Measurements from ENCODE around the gene SLC35B1.

SLC35B1 gene

GRCh38 chr17:49707608-49708514, at the start of gene SLC35B1:
SLC35B1 (minus strand) TSS chr17:49707964; CDS start chr17:49707833, 131 bp downstream.
- DNase-seq (ENCODE audit: low spot score) = peak; percentile 99

DNA sequence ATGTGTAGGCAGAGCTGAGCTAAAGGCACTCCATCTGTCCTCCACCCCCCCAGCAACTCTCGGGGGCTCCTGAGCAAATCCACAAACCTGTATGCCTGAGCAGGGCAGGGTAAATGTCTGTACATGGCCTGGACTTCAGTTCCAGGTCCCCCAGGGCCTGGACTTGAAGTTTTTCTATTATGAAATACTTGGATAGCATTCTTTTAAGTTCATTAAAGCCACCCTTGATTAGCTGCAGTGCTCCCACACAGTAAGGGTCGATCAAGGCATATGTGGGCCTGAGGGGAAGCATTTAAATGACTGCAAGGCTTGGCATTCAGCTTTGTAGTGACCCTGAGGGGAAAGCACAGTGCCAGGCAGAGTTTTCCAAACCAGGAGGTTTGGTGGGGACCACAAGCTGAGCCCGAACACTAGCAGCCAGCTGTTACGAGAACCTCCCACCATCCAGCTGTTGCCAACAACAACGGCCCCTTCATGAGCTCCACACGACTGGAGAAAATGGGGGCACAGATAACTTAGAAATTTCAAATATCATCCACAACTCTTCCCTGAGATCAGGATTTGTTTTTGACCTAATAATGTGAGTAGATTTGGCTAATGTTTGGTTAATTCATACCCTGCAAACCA, 49.5 kb upstream of the SLC35B1 start:
- no peak for DNase-seq (ENCODE audit: low spot score)

DNA sequence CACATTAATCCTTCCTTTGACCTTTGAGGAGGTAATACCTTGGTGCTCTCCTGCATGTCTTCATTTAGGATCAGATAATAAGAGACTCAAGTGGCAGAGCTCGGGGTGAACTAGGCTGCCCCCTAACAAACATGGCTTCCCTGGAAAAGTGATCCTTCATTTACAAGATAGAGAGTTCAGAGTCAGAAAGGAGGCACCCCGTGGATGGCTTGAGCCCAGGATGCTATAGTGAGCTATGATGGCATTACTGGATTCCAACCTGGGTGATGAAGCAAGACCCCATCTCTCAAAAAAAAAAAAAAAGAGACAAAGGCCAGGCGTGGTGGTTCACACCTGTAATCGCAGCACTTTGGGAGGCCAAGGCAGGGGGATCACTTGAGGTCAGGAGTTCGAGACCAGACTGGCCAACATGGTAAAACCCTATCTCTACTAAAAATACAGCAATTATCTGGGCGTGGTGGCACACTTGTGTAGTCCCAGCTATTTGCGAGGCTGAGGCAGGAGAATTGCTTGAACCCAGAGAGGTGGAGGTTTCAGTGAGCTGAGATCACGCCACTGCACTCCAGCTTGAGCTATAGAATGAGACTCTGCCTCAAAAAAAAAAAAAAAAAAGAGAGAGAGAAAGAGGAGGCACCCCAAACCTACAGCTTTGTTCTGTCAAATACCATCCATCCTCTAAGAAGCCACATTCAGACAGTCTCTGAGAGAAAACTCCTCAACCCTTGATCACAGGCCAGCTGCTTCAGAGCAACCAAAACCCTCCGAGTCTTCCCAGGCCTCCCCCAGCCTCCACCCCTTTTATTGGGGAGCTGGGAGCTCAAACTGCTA, 48.8 kb upstream of the SLC35B1 start:
- no peak for DNase-seq (ENCODE audit: low spot score)

DNA sequence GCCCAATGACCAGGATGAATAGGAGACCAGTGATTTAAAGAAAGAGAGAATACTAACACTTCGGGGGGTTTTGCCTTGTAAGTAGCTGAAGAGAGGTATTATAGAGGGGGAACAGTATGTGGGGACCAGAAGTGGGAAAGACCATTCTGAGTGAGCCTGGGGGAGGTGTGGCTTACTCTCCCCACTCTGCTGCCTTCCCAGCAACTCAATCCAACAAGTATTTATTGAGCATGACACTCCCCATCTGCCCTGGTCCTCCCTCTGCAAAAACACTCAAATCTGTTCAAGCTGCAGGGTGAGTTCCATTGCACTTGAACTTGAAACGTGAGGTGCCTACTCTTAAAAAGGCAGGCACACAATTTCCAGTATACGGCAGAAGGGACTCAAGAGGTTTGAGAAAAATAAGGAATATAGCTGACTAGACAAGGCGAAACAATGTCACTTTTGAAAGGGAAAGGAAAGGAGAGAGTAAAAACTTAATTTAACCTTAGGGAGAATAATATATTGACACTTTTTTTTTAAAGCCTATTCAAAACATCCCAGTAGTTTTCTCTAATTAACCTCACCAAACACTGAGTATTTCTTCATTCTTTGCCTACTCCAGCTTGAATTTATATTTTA, 48.0 kb upstream of the SLC35B1 start:
- no peak for DNase-seq (ENCODE audit: low spot score)

DNA sequence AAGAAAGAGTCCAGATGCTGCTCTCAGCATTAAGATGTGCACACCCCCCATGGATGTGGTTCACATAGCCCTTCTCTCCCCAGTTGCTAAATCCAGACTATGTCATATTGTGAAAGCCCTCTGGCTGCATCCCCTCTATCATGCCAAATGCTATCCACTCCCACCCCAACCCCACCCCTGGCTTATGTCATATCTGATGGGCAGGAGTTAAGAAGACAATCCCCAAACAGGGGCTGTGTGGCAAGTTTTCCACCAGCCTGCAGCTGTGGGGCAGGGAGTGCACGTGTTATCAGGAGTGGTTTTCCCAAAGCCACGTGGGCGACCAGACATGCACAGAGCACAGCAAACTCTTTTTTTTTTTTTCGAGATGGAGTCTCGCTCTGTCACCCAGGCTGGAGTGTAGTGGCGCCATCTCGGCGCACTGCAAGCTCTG, 46.2 kb upstream of the SLC35B1 start:
- no peak for DNase-seq (ENCODE audit: low spot score)

DNA sequence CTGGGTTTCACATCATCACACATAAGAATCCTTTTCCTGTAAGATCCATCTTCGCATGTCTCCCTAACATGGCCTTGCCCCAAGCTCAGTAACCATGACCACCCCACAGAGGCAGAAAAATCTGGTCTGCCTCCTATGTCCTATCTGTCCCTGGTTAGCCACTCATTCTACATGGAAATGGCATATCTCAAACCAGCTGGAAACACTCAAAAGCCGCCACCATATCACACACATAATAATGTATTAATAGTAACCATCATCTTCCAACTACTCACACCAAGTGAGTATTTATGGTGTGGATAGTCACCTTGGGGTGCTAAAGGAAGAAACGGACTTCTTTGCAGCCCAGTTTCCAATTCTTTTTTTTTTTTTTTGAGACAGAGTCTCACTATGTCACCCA, 44.7 kb upstream of the SLC35B1 start:
- no peak for DNase-seq (ENCODE audit: low spot score)

DNA sequence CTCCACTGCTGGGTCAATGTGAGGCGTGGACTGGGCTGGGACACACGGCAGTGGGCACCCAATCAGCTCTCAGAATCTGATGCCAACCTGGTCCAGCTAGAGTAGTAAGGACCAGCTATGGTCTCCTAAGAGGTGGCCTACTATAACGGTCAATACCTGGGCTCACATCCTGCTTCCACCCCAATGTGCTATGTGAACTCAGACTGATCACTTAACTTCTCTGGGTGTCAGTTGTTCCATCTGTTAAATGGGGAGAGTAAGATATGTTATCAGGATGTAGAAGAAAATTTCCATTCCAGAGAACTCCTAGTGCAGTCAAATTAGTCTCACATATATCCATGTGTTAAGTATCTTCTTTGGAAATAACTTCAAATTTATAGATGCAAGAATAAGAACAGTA, 42.0 kb upstream of the SLC35B1 start:
- DNase-seq (ENCODE audit: low spot score) = no peak

DNA sequence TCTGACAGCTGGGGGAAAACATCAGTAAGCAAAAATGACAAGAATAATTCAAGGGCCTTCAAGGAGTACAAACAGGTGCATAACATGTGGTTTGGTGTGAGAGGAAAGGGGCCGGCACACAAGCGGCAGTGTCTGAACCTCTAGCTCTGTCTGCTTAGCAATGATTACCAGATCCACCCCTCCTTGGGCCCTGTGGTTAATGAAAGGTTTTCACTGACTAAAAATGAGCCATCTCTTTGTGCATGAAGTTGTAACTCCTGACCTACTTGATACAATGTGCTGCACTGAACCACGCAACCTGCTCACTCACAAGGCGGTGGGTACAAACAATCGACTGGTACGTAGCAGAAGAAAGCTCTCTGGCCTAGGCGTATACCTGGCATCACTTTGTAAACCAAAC, 41.0 kb upstream of the SLC35B1 start:
- peak; percentile 75 for DNase-seq (ENCODE audit: low spot score)

DNA sequence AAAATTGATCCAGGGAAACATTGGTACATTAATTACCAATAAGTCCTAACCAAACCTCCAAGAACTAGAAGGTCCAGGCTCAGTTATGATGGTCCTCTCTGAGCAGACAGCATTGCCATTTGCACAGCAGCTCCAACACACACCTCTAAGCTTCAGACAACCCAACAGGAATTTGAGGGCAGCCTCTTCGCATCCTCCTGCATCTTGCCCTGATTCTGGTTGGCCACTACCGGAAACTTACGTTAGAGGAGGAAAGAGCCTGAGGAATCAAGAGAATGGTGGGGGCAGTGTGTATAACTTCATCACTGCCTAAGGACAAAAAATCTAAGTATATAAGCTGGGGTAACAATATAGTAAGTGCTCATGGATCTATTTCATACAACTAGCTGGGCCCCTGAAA, 40.5 kb upstream of the SLC35B1 start:
- DNase-seq (ENCODE audit: low spot score) = no peak

DNA sequence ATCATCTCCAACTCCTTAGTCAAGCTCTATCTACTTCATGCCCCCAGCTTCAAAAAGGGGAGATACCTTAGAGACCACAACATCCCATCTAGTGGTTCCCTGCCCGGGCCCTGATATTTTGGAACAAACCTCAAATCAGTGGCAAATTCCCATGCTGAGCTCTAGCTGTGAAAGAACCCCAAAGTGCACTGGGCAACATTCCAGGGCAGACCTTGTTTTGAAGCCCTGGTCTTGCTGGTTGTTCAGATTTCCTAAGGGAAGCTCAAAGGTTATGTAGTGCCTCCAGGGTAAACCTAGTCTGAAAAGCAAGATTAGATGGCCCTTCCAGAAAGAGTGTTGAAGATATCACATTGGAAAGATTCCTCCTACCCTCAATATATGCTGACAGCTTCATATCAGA, 39.9 kb upstream of the SLC35B1 start:
- no peak for DNase-seq (ENCODE audit: low spot score)

- no peak for DNase-seq (ENCODE audit: low spot score)
Observed at GRCh38 chr17:49746791-49747490, 39.2 kb upstream of the SLC35B1 start.

DNA sequence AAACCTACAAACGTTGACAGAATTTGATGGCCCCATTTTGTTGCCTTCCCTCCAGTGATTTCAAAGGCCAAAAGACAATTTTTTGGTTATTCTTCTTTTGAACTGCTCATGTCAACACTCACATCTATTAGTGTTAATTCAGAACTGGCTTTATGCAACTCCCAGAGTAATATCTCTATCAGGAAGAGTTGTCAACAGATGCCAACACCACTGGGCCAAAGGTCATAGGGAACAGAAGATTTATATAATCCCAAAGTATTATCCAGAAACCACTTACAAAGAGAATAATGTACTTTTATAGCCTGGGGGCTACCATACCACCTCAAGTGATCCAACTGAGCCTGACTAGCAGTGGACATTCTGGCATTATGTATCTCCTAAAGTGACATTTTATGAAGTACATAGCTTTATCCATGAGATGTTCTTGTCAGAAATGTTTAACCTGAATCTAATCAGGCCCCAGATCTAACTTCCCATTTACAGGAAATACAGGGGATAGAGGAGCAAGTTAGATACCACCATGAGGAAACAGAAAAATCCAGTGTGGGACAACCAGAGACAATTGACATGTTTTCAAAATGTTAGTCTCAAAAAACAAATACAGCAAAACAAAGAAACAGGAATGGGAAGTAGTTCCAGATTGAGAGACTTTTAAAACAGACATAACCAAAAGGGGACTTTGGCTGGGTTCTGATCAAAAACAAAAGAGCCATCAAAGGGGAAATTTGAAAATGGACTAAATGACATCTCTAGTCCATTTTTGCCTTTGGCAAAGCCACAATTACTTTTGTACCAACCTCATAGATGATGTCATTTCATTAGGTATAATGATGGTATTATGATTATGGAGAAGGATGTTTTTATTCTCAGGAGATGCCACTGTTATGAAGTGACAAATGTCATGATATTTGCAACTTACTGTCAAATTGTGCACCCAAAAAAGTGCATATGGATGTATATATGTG, 37.7 kb upstream of the SLC35B1 start:
- no peak for DNase-seq (ENCODE audit: low spot score)

- no peak for DNase-seq (ENCODE audit: low spot score)
Observed at GRCh38 chr17:49742166-49742638, 34.4 kb upstream of the SLC35B1 start.

GRCh38 chr17:49741692-49742076, 33.9 kb upstream of the SLC35B1 start:
- no peak for DNase-seq (ENCODE audit: low spot score)

DNA sequence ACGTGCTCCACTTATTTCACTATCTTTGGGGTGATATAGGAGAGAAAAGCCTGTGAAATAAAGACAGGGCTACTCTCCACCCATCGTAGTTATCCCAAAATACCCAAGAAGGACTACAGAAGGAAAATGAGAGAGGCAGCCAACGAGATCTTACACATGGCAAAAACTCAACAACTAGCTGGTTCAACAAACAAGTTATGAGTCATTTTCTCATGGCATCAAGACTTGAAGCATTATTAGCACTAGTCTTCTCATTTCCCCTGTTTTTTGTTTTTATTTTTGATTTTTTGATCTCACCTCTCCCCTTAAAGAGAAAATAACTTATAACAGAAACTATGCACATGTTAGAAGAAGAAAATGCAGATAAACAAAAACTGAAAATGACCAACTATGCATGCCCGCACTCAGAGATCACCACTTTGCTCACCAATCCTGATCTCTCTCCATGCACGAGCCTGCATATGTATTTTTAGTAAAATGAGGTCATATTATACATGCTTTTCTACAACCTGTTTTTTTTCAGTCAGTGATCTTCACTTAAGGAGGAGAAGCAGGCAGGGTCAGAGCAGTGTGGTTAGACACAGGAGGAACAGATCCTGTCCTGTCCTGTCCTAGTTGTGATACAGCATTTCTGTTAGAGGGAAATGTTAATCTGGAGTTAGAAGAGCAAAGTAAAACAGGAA, 33.4 kb upstream of the SLC35B1 start:
- DNase-seq (ENCODE audit: low spot score) = no peak

DNA sequence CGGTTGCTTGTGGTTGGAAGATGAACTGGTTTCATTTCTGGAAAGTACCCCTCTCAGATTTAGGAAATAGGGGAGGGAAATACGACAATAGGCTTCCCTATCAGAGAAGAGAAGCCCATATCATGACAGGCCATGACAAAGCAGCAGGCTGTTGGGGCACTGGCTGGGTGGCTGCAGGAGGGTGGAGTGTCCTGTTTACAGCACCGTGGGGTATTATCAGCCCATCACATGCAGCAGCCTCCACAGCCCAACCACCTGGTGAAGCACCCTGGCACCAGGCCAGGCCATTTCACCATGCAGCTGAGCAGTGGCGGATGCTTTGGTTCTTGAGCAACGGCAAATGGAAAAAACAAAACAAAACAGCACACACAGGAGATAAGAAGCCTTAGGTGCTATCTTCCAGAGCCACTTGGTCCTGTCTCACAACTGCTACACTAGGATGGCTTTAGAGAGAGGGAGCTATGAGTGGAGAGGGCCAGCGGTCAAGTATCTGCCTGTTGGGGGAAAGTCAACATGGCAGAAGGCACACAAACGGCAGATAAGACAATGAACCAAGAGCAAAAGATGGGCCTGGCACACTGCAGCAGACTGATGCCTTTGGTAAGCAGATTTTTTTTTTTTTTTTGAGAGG, 32.0 kb upstream of the SLC35B1 start:
- DNase-seq (ENCODE audit: low spot score) = peak; percentile 83

- DNase-seq (ENCODE audit: low spot score) = no peak
Observed at GRCh38 chr17:49738456-49739163, 30.8 kb upstream of the SLC35B1 start.
